Left renal cortex interstitium (tissue), 4 donors: ENCODE results near the gene ENTHD1. TPM values are rescaled to one million over a fixed set of nuclear protein-coding genes. Genes with fewer than 3 reads are reported as not detected.
"Not testable (repeated sequence)": the region's sequence is repeated elsewhere in the genome, so short reads cannot be mapped to it uniquely, and the experiment has no call there.

Experiments
- DNase-seq, 4 donors: peaks; one replicate each; pipeline ENCODE4 v3.0.0-alpha.2; 2013; ENCODE audit warnings: low read depth in 4 of 4, low spot score in 2 of 4, missing footprints in 1 of 4
- polyA plus RNA-seq, 4 donors: library from polyadenylated mRNA; unstranded; fragments of 120-200 nt; gene quantifications; one replicate each; pipeline ENCODE4 v1.2.1, GENCODE V29; 2013; ENCODE audit not compliant: insufficient read length in 4 of 4

Gene ENTHD1
- polyA plus RNA-seq, 4 donors: not detected

DNA sequence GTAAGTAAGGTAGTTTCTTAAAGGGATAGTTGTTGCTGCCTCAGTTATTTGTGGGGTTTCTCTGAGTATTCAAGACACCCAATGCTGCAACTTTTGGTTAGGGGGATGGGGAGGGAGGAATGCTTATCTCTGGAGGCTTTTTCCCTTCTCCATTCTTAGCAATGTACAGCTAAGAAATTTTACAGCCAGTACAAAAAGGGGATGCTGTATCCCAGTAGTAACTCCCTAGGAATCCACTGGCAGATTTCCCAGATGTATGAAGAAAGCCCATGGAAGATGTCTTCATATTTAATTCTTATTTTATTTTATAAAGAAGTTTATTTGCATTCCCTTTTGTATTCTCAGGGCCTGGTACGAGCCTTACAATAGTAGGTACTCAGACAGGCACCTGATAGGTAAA lies 154.8 kb downstream of the ENTHD1 start:
- DNase-seq: no peak

DNA sequence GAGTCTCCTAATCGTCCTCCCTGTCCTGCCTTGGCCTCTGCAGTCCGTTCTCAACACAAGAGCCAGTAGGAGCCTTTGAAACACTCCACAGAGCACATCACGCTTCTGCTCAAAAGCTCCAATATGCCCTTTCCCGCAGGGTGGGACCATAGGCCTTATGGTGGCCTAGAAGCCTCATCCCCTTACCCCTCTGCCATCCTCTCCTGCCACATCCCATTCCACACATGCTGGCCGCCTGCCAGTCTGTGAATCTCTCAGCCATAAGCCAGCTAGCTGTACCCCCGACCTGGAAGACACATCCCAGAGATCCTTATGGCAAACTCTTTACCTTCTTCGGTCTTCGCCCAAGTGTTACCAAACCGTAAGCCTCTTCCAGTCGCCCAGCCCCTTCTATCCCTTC lies 157.8 kb downstream of the ENTHD1 start:
- no peak for DNase-seq

DNA sequence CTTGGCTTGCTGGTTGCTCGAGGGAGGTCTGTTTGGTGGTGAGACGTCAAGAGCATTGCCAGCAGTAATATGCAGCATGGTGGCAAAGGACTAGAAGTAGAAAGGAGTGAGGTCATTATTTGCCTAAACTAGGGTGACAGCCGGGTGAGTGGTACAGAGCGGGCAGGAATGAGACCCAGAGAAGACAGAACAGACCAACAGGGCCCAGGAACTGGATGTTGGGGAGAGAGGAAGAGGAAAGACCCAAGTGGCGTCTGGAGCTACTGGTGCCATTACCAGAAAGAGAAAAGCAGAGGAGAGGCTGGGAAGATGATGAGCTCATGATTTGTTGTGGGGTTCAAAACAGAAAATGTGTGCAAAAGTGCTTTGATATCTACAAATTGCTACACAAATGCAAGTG lies 158.7 kb downstream of the ENTHD1 start:
- no peak for DNase-seq

DNA sequence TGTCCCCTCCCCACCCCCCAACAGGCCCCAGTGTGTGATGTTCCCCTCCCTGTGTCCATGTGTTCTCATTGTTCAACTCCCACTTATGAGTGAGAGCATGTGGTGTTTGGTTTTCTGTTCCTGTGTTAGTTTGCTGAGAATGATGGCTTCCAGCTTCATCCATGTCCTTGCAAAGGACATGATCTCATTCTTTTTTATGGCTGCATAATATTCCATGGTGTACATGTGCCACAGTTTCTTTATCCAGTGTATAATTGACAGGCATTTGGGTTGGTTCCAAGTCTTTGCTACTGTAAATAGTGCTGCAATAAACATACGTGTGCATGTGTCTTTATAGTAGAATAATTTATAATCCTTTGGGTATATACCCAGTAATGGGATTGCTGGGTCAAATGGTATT lies 159.5 kb downstream of the ENTHD1 start:
- DNase-seq: not testable (repeated sequence)

DNA sequence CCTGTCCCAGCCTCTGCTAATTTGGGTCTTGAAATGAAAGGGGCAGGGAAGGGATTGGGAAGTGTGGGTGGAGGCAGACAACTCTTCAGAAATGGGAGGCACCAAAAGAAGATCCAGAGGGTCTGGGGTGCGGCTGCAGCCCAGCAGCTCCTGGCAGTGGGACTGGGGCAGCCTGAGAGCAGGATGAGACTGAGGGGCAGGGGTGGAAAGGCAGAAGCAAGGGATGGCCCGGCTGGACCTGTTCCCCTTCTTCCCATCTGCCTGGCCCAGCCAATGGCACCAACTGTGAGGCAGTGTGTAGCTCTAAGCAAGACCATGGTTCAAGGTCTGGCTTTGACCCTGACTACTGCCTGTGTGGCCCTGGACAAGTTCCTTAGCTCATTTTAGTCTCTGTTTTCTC lies 160.4 kb downstream of the ENTHD1 start:
- no peak for DNase-seq

GRCh38 chr22:39732625-39733024 lies 160.9 kb downstream of the ENTHD1 start:
- DNase-seq: no peak

DNA sequence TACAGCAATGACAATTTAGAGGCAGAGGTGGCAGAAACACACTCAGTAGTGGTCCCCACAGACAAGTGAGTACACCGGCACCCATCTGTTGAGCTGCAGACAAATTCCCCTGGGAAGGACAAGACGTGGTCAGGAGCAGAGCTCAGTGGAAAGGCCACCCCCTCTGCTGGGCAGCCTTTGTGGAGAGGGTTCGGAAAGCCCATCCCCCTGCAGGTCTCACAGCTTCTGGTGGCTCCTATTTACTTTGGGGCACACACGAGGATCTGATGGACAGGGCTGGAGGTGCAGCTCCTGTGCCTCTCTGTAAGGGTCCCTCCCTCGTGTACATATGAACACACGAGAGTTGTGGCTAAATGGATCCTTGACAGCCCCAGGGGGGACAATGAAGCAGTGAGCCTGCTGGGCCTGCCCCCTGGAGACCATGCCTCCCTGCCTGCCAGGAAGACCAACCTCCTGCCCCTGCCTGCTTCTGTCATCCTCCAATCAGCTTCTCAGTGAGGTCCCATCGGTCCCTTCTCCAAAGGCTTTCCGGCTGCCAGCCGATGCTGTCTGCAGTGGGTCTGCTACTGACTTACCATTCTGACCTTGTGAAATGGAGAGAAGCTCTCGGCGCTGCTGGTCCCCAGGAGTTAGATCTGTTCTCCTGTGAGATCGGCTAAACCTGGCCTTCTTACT lies 161.5 kb downstream of the ENTHD1 start:
- no peak for DNase-seq

GRCh38 chr22:39731481-39731880 lies 162.1 kb downstream of the ENTHD1 start:
- no peak for DNase-seq

GRCh38 chr22:39729141-39729934 lies 164.2 kb downstream of the ENTHD1 start:
- DNase-seq: no peak

- DNase-seq: no peak
Measured at GRCh38 chr22:39728236-39728860, 165.2 kb downstream of the ENTHD1 start.

- no peak for DNase-seq
Measured at GRCh38 chr22:39727541-39727940, 166.0 kb downstream of the ENTHD1 start.

- DNase-seq: no peak
Measured at GRCh38 chr22:39725351-39726035, 168.1 kb downstream of the ENTHD1 start.

- no peak for DNase-seq
Measured at GRCh38 chr22:39724857-39725256, 168.7 kb downstream of the ENTHD1 start.

DNA sequence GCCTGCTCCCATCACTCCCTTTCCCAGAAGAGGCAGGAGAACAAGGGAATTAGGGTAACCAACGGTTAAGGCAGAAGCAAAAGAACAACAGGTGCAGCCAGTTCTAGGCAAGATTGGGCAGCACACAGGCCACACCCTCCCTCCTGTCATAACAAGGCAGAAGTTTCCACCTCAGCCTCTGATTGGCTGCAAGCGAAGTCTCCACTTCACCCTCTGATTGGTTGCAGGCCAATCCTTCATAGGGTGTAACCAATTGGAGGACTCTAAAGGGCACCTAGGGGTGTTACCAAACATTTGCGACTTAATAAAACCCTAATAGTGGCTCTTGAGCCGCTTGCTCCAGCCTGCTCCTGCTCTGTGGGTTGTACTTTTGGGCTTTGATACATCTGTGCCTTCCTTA lies 169.2 kb downstream of the ENTHD1 start:
- DNase-seq: no peak

DNA sequence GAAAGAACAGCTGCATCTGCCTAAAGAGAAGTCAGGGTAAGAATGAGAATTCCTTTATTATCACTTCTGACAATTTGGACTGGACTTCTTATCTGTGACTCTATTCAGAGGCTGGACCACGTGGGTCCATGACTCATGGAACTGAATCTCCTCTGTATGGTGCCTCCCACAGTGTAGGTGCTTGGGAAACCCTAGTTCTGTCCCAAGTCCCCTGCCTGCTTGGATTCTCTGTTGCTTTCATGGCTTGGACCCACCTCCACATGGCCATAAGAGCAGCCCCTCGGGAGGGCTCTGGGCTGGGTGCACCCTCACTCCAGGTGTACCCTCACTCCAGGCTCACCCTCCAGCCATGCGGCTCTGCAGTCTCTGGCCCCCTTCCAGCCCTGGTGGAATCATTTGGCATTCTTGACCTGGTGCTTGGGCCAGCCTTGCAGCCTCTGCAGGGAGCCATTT lies 169.6 kb downstream of the ENTHD1 start:
- DNase-seq: no peak

- DNase-seq: no peak
Measured at GRCh38 chr22:39723463-39723862, 170.1 kb downstream of the ENTHD1 start.

DNA sequence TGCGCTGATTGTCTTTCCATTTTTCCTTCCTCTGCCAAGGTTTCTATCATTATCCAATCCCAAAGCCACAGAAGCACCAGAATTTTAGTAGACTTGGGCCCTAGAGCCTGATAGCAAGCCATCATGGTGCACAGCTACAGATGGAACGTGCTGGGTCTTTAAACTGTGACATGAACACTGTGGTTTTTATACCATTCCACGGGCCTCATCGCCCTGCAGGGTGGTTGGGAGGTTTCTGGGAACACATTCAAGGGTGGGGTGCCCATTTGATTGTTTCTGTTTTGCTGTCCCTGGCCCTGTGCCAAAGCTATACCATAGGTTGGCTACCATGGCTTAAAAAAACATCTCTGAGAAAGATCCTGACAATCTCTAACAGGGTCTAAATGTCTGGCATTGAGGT lies 171.1 kb downstream of the ENTHD1 start:
- no peak for DNase-seq

- no peak for DNase-seq
Measured at GRCh38 chr22:39722032-39722325, 171.6 kb downstream of the ENTHD1 start.

DNA sequence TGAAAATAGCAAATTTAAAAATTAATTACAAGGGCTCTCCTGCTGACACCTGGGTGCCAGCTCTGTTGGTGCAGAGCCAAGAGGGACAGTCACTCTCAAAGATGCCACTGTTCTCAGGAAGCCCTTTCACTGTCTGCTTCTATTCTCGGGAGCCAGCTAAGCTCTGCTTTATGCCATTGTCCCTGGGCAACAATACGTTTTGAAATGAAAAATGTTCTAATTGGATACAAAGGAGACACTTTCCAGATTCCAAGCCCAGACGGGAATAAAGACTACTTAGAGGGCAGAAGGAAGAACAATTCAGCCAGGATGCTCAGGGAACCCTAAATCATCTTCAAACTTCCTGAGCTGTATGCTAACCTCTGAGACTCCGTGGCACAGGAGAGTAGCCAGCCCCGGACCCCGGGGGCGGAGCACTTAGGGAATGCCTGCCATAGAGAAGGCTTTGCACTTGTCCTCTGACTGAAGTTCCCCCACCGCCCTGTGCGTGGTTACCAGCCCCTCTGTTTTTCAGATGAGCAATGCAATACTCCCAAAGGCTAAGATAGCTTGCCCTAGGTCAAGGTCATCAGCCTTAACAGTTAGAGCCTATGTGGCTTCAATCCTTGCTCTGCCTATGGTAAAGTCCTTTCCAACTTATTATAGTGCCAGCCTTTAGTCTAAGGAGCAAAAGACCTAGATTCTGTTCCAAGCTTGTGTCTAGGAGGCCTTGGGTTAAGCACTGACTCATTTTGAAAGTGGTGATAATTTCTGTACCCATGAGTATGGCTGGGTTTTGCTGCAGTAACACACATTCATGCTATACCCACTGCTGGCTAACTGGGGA lies 172.1 kb downstream of the ENTHD1 start:
- DNase-seq: no peak
